Left renal cortex interstitium (tissue), 4 donors: Measurements from ENCODE around the gene PDK1. TPM values are rescaled to one million over a fixed set of nuclear protein-coding genes. Genes with fewer than 3 reads are reported as not detected.
"Not testable (repeated sequence)": the region's sequence is repeated elsewhere in the genome, so short reads cannot be mapped to it uniquely, and the experiment has no call there.

ENCODE experiments used
- DNase-seq, 4 donors: peaks; one replicate each; pipeline ENCODE4 v3.0.0-alpha.2; 2013; ENCODE audit warnings: low read depth in 4 of 4, low spot score in 2 of 4, missing footprints in 1 of 4
- polyA plus RNA-seq, 4 donors: library from polyadenylated mRNA; unstranded; fragments of 120-200 nt; gene quantifications; one replicate each; pipeline ENCODE4 v1.2.1, GENCODE V29; 2013; ENCODE audit not compliant: insufficient read length in 4 of 4

Gene PDK1
- polyA plus RNA-seq, 4 donors: 8.4 to 12.1 (median 9.9) TPM

DNA sequence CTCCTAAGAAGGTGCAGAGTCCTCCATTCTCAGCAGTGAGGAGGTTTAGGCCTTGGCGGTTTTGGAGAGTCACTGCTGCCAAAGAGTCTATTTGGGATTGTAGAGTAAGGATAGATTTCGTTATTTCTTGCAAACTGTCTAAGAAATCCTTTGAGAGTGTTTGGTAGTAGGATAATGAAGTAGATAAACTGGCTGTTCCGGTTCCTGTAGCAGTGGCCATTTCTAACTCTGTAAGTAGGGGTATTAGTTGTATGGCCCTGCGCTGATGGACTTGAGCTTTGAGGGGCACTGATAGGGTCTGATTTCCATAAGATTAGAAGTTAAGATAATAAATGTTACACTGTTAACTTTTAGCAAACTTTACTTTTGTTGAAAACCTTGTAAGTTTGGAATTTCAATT is 35.5 kb downstream of the PDK1 start:
- DNase-seq: not testable (repeated sequence)

DNA sequence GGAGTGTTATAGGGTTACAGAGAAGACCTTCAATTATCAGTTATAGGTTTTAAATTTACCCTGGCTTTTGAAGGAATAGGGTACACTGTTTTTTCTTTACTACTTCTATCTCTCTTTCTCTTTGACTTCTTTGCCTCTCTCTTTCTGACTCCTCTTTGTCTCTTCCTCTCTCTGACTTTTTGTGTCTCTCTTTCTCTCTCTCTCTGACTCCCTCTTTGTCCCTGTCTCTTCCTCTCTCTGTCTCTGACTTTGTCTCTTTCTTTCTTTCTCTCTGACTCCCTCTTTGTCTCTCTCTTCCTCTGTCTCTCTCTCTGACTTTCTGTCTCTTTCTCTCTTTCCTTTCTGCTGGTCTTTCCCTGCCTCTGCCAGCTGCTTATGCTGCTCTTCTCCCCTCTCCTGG is 36.3 kb downstream of the PDK1 start:
- not testable (repeated sequence) for DNase-seq

- no peak for DNase-seq
These were observed 40.9 kb downstream of the PDK1 start for GRCh38 chr2:172596776-172597175.

DNA sequence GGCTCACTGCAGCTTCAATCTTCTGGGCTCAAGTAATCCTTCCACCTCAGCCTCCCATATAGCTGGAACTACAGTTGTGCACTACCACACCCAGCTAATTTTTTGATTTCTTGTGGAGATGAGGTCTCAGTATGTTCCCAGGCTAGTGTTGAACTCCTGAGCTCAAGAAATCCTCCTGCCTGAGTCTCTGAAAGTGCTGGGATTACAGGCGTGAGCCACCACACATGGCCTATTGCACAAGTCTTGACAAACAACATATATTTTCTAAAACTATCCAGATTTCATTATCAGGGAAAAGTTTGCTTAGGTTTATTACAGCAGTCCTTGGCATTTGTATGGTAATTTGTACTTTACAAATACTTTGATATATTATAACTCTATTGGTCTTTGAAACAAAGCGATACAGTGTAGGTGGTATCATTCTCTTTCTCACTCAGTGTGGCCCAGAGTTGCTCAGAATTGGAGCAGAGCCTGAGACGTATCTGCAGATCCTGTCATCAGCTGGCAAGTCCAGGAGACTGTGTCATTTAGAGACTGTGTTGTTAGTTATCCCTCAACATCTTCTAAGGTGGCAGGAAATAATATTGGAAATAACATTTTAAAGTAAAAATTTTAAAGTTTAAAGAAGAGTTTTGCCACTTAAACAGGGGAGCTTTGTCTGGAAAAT is 41.4 kb downstream of the PDK1 start:
- DNase-seq: no peak

- DNase-seq: no peak
These were observed 44.1 kb downstream of the PDK1 start for GRCh38 chr2:172599947-172600346.

DNA sequence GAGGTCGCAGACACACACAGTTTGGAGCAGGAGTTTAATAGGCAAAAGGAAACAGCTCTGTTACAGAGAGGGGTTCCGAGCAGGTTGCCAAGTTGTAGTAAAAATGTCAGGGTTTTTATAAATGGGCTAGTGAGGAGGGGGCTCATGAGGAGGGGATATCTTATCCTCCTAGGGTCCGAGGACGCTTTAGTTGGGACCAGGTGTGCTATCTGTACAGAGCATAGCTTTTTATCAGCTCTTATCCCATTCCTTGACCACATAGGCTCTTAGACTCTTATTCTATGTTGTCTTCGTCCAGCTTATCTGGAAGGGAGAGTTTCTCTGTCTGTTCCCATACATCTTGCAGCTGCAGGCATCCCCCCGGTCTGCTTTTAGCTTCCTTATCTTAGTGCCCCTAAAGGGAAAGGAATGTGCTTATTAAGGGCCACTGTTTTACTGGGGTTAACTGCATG is 44.7 kb downstream of the PDK1 start:
- DNase-seq: peak in 1 of 4 donors; percentile 45

GRCh38 chr2:172606285-172606684 is 50.4 kb downstream of the PDK1 start:
- no peak for DNase-seq

GRCh38 chr2:172607379-172607928 is 51.6 kb downstream of the PDK1 start:
- no peak for DNase-seq

DNA sequence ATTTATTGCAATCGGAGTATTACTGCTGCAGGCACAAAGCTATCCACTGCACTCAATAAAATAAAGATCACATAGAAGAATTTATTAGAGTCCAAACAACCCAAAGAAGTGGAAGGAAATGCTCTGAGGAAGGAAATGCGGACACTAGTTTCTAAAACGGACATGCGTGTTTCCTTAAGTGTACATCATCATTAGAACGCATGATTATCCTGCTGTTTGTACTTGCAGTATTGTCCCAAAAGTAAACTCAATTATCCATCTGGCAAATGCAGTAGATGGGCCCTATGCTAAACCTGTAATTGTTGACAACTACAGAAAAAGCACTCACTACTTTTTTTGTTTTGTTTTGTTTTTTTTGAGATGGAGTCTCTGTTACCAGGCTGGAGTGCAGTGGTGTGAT is 53.6 kb downstream of the PDK1 start:
- DNase-seq: no peak

- no peak for DNase-seq
These were observed 56.2 kb downstream of the PDK1 start for GRCh38 chr2:172612051-172612450.

DNA sequence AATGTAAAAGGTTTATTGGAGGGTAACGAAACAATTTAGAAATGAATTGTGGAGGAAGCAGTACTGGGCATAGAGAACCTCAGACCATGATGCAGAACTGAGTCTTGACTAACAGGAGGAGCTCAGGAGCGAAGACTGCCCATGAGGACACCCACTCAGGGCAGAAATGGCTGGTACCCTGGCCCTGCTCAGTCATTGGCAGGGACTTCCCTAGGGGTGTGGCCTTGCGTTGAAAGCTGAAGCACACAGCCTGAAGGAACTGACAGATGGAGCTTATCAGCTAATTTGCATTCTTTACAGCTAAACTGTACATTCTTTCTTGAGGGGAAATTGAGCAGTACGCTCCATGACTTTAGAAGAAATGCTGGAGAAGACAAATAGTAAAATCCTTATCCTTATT is 57.1 kb downstream of the PDK1 start:
- DNase-seq: no peak

DNA sequence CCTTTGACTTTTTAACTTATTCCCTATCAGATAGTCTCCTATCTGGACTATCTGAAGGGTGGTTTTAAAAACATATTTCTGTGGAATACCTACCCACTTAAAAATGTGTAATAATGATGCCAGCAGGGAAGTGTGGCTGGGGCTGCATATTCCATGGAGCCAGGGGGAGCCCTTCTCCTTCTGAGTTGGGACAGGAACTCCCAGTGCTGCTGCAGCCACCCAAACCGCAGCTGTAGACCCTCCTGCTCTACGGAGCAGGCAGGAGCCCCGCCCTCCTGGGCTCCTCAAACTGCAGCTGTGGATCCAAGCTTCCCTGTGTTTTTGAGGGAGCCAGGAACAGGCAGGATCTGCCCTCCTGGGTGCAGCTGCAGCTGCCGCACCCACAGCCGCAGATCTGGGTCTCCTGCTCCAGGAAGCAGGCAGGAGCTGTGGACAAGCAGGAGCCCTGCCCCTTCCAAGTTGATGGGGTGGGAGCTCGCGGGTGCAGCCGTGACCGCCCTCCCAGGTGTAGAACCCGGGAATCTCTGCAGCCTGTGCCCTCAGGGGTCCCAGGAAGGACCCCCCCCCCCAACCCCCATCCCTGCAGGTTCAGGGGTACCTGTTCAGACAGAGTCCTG is 57.8 kb downstream of the PDK1 start:
- DNase-seq: no peak

- no peak for DNase-seq
These were observed 59.0 kb downstream of the PDK1 start for GRCh38 chr2:172614932-172615331.

- no peak for DNase-seq
These were observed 59.9 kb downstream of the PDK1 start for GRCh38 chr2:172615727-172616261.

- DNase-seq: no peak
These were observed 61.2 kb downstream of the PDK1 start for GRCh38 chr2:172617115-172617514.

GRCh38 chr2:172623249-172623965 is 67.5 kb downstream of the PDK1 start:
- DNase-seq: no peak

GRCh38 chr2:172624996-172625395 is 69.1 kb downstream of the PDK1 start:
- DNase-seq: no peak

DNA sequence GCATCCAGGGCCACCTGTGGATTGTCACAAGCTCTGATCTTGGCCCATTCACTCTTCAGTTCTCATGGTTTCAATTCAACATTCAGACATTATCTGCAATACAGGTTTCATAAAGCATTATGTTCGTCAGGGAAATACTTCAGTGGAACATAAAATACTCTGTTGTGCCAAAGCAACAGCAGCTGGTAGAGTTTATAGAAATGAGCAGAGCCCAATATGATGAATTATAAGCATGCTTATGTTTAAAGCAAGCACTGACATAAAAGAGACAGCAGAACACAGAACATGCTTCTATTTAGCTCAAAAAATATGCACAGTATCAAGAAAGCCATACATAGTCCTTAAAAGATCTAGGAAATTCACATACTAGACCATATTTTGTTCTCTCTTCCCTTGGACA is 71.3 kb downstream of the PDK1 start:
- no peak for DNase-seq

DNA sequence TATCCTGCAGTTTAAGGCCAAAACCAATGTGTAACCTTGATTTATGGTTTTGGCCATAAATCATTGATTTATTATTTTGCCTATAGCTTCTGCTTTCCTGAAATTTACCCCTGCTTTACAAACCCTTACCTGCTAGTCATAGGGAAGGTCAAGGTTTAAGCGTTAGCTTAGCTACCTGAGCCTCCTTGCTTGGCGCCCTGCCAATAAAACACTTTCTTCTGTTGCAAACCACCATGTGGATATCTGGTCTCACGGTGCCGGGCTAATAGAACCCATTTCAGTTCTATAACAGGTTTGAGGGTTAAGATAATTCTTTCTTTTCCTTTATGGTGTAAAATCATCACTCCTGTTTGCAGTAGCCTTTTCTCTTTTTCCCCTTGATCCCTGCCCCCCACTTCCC is 72.2 kb downstream of the PDK1 start:
- DNase-seq: no peak

DNA sequence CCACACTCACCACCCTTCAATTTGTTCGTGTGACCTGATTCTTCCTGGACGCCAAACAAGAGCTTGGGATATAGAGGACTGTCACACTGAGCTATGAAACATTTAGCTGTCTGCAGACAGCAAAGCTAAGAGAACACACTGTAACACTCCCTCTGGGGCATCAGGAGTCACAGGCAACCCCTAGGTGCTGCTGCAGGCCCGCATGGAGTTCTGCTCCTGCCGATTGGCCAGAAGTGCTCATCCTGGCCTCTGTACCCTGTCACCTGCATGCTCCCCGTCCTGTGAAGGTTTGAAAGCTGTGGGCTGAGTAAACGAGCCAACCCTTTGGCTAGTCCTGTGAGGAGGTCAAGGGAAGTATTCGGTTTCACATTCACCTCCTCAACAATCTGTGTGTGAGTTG is 73.7 kb downstream of the PDK1 start:
- DNase-seq: no peak

DNA sequence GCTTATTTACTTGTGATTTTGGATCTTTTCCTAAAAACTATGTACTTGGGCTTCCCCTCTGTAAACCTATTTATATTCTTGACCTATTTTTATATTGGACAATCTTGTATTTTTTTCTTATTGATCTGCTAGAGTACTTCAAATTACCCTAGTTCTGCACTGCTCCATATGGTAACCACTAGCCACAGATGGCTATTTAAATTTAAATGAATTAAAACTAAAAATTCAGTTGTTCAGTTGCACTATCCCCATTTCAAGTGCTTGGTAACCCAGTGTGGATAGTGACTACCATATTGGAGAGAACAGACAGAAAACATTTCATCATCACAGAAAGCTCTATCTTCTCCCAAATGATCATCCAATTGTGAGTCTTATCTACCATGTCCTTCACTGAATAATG is 74.3 kb downstream of the PDK1 start:
- DNase-seq: no peak
